Cardiac fibroblast (primary cell): ENCODE data around the gene DOK1.

ENCODE experiments used
- DNase-seq, 2 donors: peaks; one replicate each; pipeline versions ENCODE4 v3.0.0 to v3.0.0-alpha.2; 2010; ENCODE audit warnings: low read depth in 2 of 2
- H3K4me3 ChIP-seq, 2 donors: replicated peaks in 1 of 2; 1 replicate in 1 of 2; 2 replicates in 1 of 2; pipeline ENCODE4 v1.5.1; 2011; ENCODE audit warnings: low read depth in 2 of 2, low read length in 2 of 2, mild to moderate bottlenecking in 2 of 2, moderate library complexity in 1 of 2
- CTCF ChIP-seq: IDR thresholded peaks from one replicate; pipeline ENCODE4 v1.5.1; 2011; ENCODE audit warnings: low read depth, mild to moderate bottlenecking, low read length, inconsistent platforms

The DOK1 gene

GRCh38 chr2:74569686-74570085 is 15.2 kb downstream of the DOK1 start:
- no peak overlapping the region for H3K4me3 ChIP-seq
- DNase-seq: no peak
- no peak for TF ChIP-seq CTCF

- no peak overlapping the region for H3K4me3 ChIP-seq
- no peak for TF ChIP-seq CTCF
- no peak for DNase-seq
Measured at GRCh38 chr2:74571058-74571457, 16.5 kb downstream of the DOK1 start.

GRCh38 chr2:74572178-74572925 is 17.8 kb downstream of the DOK1 start:
- peak; percentile 15 for TF ChIP-seq CTCF
- no peak overlapping the region for H3K4me3 ChIP-seq

GRCh38 chr2:74573747-74574562 is 19.4 kb downstream of the DOK1 start:
- TF ChIP-seq CTCF: no peak
- H3K4me3 ChIP-seq: peak overlapping the region in 1 of 2 donors; percentile 0
- DNase-seq: peak; percentile 65 to 84

More at GRCh38 chr2:74572178-74572925, 17.8 kb downstream of the DOK1 start:
- no peak for DNase-seq

- H3K4me3 ChIP-seq: no peak overlapping the region
- DNase-seq: no peak
- no peak for TF ChIP-seq CTCF
Measured at GRCh38 chr2:74575320-74575719, 20.8 kb downstream of the DOK1 start.

GRCh38 chr2:74576211-74576862 is 21.8 kb downstream of the DOK1 start:
- TF ChIP-seq CTCF: no peak
- DNase-seq: peak in 1 of 2 donors; percentile 62
- no peak overlapping the region for H3K4me3 ChIP-seq
